ENCODE data around the gene MORN3. TPM values are rescaled to one million over a fixed set of nuclear protein-coding genes. Genes with fewer than 3 reads are reported as not detected.

MORN3 gene
- total and polyA plus RNA-seq, 8 donors, result under 0.01 to 0.87 (median 0.46) TPM; not detected in 3

GRCh38 chr12:121603581-121603980, 65.9 kb downstream of the MORN3 start:
- Histone ChIP-seq H3K9me3 (no peaks in the 10 kb centered on the region), H3K36me3 (no peaks in the 10 kb centered on the region), H3K27ac (no peak overlapping the region), H3K4me1 (peaks cover 6 to 33% (median 18%) of the 10 kb centered on the region in 4 donors), H3K4me3 (no peak overlapping the region), H3K27me3 (no peaks in the 10 kb centered on the region)
- intact Hi-C loops (cut with DNase I; ENCODE audit: low total_unique reads), result no loop called here
- DNase-seq, result no peak
- 92 to 96% (median 94%) methylated on average over 6 of the region's 6 CpGs for WGBS, 5 donors
- no peak for TF ChIP-seq POLR2A (IDR thresholded peaks at IDR 0.05)
- TF ChIP-seq CTCF (IDR thresholded peaks at IDR 0.05), result no peak
- no peak for TF ChIP-seq POLR2AphosphoS5 (IDR thresholded peaks at IDR 0.05)
- TF ChIP-seq EP300 (IDR thresholded peaks at IDR 0.05), result no peak

GRCh38 chr12:121602766-121603165, 66.7 kb downstream of the MORN3 start:
- intact Hi-C loops (cut with DNase I; ENCODE audit: low total_unique reads), result no loop called here
- DNase-seq, result no peak
- H3K27ac ChIP-seq, result peak overlapping the region in 2 of 5 donors; percentile 16 to 34
- WGBS, 5 donors, result 34 to 62% (median 54%) methylated on average over 6 of the region's 6 CpGs
- H3K9me3 ChIP-seq, result no peaks in the 10 kb centered on the region
- peaks cover 7 to 38% (median 22%) of the 10 kb centered on the region in 4 donors for H3K4me1 ChIP-seq
- no peaks in the 10 kb centered on the region for H3K27me3 ChIP-seq
- H3K4me3 ChIP-seq, result no peak overlapping the region
- TF ChIP-seq POLR2A (IDR thresholded peaks at IDR 0.05) (no peak), CTCF (IDR thresholded peaks at IDR 0.05) (no peak), POLR2AphosphoS5 (IDR thresholded peaks at IDR 0.05) (no peak), EP300 (IDR thresholded peaks at IDR 0.05) (no peak)
- H3K36me3 ChIP-seq, result no peaks in the 10 kb centered on the region

GRCh38 chr12:121600702-121601336, 68.6 kb downstream of the MORN3 start:
- intact Hi-C loops (cut with DNase I; ENCODE audit: low total_unique reads), result no loop called here
- peaks cover 7 to 38% (median 22%) of the 10 kb centered on the region in 4 donors for H3K4me1 ChIP-seq
- DNase-seq, result peak; percentile 61 to 88
- no peaks in the 10 kb centered on the region for H3K9me3 ChIP-seq
- H3K27me3 ChIP-seq, result no peaks in the 10 kb centered on the region
- no peaks in the 10 kb centered on the region for H3K36me3 ChIP-seq
- peak overlapping the region in 4 of 5 donors; percentile 8 to 66 (median 33) for H3K27ac ChIP-seq
- 22 to 62% (median 50%) methylated on average over 6 of the region's 6 CpGs for WGBS, 5 donors
- no peak overlapping the region for H3K4me3 ChIP-seq
- TF ChIP-seq POLR2AphosphoS5 (IDR thresholded peaks at IDR 0.05) (peak; percentile 2 to 56 (median 51)), CTCF (IDR thresholded peaks at IDR 0.05) (no peak)

Small RNAs within 50 kb of the gene (small RNA-seq; reads per million reads assigned to genes)
- 0 reads per million in 4 donors for gene RNU6-1004P

Other genes starting within 250 kb of the MORN3 start
- 10 to 100 TPM in 4 of 5 donors, 1 to 10 TPM in 1; 5.8 to 72.8 (median 17.1) TPM for gene KDM2B, start 88.6 kb downstream of the MORN3 start, total RNA-seq
- gene KDM2B, start 88.6 kb downstream of the MORN3 start, polyA plus RNA-seq, result 1 to 10 TPM; 7.8 to 9.0 (median 8.0) TPM
- gene ORAI1, start 43.1 kb downstream of the MORN3 start, total RNA-seq, result 10 to 100 TPM in 2 of 5 donors, 1 to 10 TPM in 2, under 1 TPM in 1; 0.45 to 37.9 (median 7.9) TPM
- 10 to 100 TPM in 1 of 3 donors, 1 to 10 TPM in 2; 5.5 to 13.7 (median 9.3) TPM for gene ORAI1, start 43.1 kb downstream of the MORN3 start, polyA plus RNA-seq
- gene TMEM120B, start 43.1 kb upstream of the MORN3 start, total RNA-seq, result 10 to 100 TPM in 1 of 5 donors, 1 to 10 TPM in 3, under 1 TPM in 1; 0.58 to 11.6 (median 8.3) TPM
- 1 to 10 TPM; 2.6 to 4.4 (median 3.1) TPM for gene TMEM120B, start 43.1 kb upstream of the MORN3 start, polyA plus RNA-seq
- 100 to 1,000 TPM in 1 of 5 donors, 10 to 100 TPM in 3, 1 to 10 TPM in 1; 8.0 to 105 (median 29.5) TPM for gene RHOF, start 124.0 kb upstream of the MORN3 start, total RNA-seq
- gene RHOF, start 124.0 kb upstream of the MORN3 start, polyA plus RNA-seq, result 10 to 100 TPM in 2 of 3 donors, 1 to 10 TPM in 1; 3.2 to 36.4 (median 13.6) TPM
- gene SETD1B, start 134.4 kb upstream of the MORN3 start, total RNA-seq, result 10 to 100 TPM in 3 of 5 donors, 1 to 10 TPM in 2; 7.2 to 27.5 (median 11.7) TPM
- gene SETD1B, start 134.4 kb upstream of the MORN3 start, polyA plus RNA-seq, result 1 to 10 TPM; 3.2 to 5.4 (median 5.3) TPM
- gene HPD, start 189.2 kb upstream of the MORN3 start, total RNA-seq, result under 1 TPM in 1 of 5 donors, not detected in 4; 0.73 TPM
- 1 to 10 TPM in 1 of 3 donors, under 1 TPM in 1, not detected in 1; 0.40 to 3.1 TPM for gene HPD, start 189.2 kb upstream of the MORN3 start, polyA plus RNA-seq
- gene PSMD9, start 219.1 kb upstream of the MORN3 start, total RNA-seq, result 10 to 100 TPM in 3 of 5 donors, 1 to 10 TPM in 2; 2.9 to 38.8 (median 14.0) TPM
- gene PSMD9, start 219.1 kb upstream of the MORN3 start, polyA plus RNA-seq, result 10 to 100 TPM; 44.1 to 97.3 (median 85.5) TPM
- gene CFAP251, start 248.9 kb upstream of the MORN3 start, total RNA-seq, result 1 to 10 TPM in 3 of 5 donors, under 1 TPM in 1, not detected in 1; 0.29 to 2.8 (median 1.2) TPM
- 1 to 10 TPM in 1 of 3 donors, under 1 TPM in 1, not detected in 1; 0.85 to 1.2 TPM for gene CFAP251, start 248.9 kb upstream of the MORN3 start, polyA plus RNA-seq